Testis (tissue), 2 donors: ENCODE results near the gene ADORA1.

Source experiments
- CTCF ChIP-seq, 3 experiments: fragments of 450-650 bp in 2 of 3; fragments of 200-600 bp in 1 of 3; sonication (generic) in 1 of 3; IDR thresholded peaks; one replicate each; pipeline ENCODE4 v1.5.1; 2016 to 2019; ENCODE audit warnings: antibody characterized with exemption in 3 of 3, mild to moderate bottlenecking in 2 of 3, moderate library complexity in 1 of 3
- POLR2A ChIP-seq: fragments of 450-650 bp; IDR thresholded peaks from one replicate; pipeline ENCODE4 v1.6.1; 2017; ENCODE audit warnings: antibody characterized with exemption, mild to moderate bottlenecking, moderate library complexity

- no peak for TF ChIP-seq CTCF (IDR thresholded peaks at IDR 0.05)
- TF ChIP-seq POLR2A, result no peak
Measured at GRCh38 chr1:203189951-203190352, 62.4 kb downstream of the ADORA1 start.
